ENCODE measurements around the gene ACKR1.

The ACKR1 gene

DNA sequence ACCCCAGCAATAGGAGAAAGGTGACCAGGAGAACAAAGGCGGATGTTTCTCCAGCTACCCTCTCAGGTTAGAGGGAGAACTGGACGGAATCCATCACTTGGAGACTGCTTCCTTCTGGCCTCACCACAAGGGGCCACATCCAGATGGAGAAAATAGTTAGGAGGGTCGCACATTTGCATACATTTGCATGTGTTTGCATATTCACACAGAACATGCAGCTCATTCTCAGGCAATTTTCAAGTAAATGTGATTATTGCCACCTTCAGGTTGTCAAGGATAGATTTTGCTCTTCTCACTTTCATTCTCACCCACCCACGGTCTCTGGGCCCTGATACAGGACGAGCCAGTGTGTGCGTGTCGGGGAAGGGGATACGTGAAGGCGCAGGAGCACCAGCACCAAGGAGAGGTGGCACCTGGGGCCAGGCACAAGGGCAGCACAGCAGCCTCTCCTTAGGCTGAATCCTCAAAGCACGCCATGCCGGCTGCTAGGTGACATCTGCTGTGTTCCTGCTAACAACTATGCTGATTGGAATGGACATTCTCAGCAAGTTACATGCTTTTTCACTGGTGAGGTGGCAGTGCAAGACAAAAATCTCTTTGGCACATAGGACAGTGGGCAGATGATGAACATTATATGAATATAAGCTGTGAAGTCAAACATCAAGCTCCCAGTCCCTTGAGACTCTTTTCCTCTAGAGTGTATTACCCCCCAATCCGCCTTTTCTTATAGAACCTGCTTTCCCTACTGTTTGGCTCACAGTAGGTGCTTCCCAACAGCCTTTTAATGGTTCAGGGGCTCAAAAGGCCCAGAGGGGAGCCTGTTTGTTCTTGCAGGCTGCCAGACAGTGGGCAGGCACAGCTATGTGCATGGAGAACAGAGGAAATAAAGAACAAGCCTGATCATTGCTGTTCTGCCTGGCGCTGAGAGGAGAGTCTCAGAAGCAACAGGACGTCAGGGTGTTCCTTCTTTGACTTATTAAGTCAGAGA is 14.3 kb downstream of the ACKR1 start:
- ATAC-seq (replicated peaks) (no peak), DNase-seq (no peak)
- H3K36me3 Mint-ChIP-seq (ENCODE audit: insufficient read depth) = peaks cover 2% of the 10 kb centered on the region
- H3K9me3 Mint-ChIP-seq = no peaks in the 10 kb centered on the region
- H3K4me3 Mint-ChIP-seq = no peak overlapping the region
- no peak overlapping the region for H3K27ac Mint-ChIP-seq
- peaks cover 62 to 73% of the 10 kb centered on the region in 2 donors for H3K27me3 Mint-ChIP-seq
- H3K4me1 Mint-ChIP-seq (ENCODE audit: low read depth in 2 of 2) = no peaks in the 10 kb centered on the region

DNA sequence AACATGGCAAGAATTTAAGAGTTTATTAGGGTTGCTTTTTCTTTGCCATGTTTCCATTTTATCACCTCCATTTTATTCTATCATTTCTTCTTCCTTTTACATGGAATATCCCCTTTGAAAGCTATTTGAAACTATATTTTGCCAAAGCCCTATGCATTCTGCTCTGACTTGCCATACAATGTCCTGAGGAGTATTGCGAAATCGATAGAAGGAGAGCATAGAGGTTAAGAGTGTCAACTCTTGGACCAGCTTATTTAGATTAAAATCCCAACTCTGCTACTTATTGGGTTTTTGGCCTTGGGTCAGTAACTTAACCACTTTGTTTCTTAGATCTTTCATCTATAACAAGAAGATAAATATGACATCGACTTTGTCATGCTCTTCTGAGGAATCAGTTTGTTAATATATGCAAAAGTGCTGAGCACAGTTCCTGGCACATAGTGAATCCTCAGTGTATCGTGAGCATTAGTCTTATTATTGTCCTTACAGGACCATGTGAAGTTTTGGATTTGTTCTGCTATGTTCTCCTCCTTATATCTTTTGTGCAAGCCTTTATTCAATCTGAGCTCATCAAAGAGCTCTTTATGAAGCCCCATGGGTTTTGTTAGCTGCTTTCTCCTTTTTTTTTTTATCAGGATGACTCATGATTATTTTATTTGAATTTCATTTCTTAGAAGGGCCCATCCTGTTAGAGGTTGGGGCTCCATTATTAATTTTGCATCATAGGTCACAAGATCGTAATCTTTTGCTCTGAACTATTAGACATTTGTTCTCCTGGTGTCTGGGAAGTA is 17.6 kb downstream of the ACKR1 start:
- no peak for ATAC-seq (replicated peaks)
- no peaks in the 10 kb centered on the region for H3K9me3 Mint-ChIP-seq
- H3K36me3 Mint-ChIP-seq (ENCODE audit: insufficient read depth) = peaks cover 2% of the 10 kb centered on the region
- DNase-seq = no peak
- H3K4me3 Mint-ChIP-seq = no peak overlapping the region
- H3K4me1 Mint-ChIP-seq (ENCODE audit: low read depth in 2 of 2) = no peaks in the 10 kb centered on the region
- peaks cover 60 to 69% of the 10 kb centered on the region in 2 donors for H3K27me3 Mint-ChIP-seq
- no peak overlapping the region for H3K27ac Mint-ChIP-seq

DNA sequence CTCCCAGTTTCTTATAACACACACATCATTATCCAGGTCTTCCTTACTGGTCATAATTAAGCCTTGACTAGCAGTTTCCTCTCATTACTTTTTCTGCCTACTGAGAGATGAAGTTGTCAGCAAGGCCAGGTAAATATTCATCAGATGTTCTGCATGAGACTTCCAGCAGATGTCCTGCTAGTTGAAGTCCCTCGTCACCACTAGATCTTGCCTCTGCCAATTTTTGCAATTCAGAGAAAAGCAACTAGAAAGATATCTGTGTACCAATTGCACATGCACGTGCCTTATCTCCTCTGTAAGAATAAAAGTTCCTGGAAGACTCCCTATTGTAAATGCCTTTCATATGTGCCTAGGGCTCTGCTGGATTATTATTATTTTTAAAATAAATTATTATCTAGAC is 18.3 kb downstream of the ACKR1 start:
- DNase-seq (no peak), ATAC-seq (replicated peaks) (no peak)
- H3K9me3 Mint-ChIP-seq = no peaks in the 10 kb centered on the region
- peaks cover 61 to 62% of the 10 kb centered on the region in 2 donors for H3K27me3 Mint-ChIP-seq
- H3K4me3 Mint-ChIP-seq = no peak overlapping the region
- peaks cover 2% of the 10 kb centered on the region for H3K36me3 Mint-ChIP-seq (ENCODE audit: insufficient read depth)
- no peaks in the 10 kb centered on the region for H3K4me1 Mint-ChIP-seq (ENCODE audit: low read depth in 2 of 2)
- no peak overlapping the region for H3K27ac Mint-ChIP-seq

DNA sequence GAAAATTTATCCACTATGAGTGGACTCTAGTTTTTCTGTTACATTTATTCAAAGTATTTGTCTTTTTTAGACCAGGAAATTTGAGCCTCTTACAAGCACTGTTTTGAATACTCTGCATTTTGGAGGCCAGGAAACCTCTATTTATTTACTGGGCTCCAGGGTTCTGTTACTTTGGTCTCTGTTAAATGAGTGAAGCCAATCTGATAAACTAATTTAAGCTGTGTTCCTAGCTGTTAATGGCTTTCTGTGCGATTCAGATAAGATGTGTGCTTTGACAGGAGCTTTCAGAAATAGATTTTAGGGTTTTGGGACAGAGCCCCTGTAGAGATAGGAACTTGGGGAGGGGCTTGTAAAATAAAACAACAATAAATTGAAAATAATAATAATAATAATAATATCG is 23.9 kb downstream of the ACKR1 start:
- Mint-ChIP-seq H3K9me3 (no peaks in the 10 kb centered on the region), H3K36me3 (ENCODE audit: insufficient read depth) (no peaks in the 10 kb centered on the region), H3K4me1 (ENCODE audit: low read depth in 2 of 2) (no peaks in the 10 kb centered on the region), H3K27ac (no peak overlapping the region), H3K27me3 (peaks cover 55 to 59% of the 10 kb centered on the region in 2 donors), H3K4me3 (no peak overlapping the region)
- ATAC-seq (replicated peaks) (no peak), DNase-seq (no peak)

DNA sequence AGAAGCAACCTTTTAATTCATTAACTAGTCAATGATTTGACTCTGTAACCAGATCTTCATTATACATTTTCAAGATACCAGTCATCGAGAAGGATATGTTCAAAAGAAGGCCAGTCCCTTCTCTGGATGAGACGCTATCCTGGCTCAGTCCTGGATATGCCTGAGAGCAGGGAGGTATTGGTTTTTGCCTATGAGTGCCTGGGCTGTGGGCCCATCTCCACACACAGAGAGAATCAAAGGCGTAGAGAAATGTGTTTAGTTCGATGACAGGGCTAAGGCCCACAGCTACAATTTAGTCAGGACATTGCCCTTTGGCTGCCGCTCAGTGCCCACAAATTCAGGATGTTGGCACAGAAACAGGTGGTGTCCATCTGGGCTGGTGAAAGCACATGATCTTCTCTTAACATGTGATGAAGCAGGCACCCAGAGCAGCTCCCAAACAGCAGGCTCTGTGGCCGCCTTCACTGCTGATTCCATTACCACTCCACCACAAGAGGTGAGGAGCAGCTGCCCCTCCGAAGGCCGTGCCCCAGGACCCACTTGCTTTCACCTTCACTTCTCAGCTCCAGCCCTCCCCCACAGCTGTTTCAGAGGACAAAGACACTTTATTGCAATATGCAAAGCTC is 24.7 kb downstream of the ACKR1 start:
- Mint-ChIP-seq H3K9me3 (no peaks in the 10 kb centered on the region), H3K4me1 (ENCODE audit: low read depth in 2 of 2) (no peaks in the 10 kb centered on the region), H3K27me3 (peaks cover 49 to 51% of the 10 kb centered on the region in 2 donors), H3K27ac (no peak overlapping the region), H3K4me3 (no peak overlapping the region), H3K36me3 (ENCODE audit: insufficient read depth) (no peaks in the 10 kb centered on the region)
- no peak for ATAC-seq (replicated peaks)
- DNase-seq = no peak

DNA sequence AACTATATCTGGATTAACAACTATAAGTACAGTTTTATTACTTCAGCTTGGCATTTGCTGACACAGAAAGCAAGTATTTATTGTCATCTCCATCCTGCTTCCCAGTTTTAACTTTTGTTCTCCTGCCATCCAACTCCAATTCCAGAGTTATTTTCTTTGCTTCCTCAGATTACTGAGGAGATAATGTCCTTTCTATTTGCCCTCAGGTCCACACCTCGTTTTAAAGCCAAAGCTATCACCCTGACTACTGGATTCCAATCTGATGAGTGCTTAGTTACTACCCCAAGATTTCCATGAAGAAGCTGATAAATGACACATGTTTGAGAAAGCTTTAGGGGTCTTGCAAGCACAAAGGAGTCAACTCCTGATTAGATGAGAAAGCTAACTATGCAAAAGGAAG is 25.2 kb downstream of the ACKR1 start:
- H3K36me3 Mint-ChIP-seq (ENCODE audit: insufficient read depth) = no peaks in the 10 kb centered on the region
- DNase-seq = no peak
- H3K4me1 Mint-ChIP-seq (ENCODE audit: low read depth in 2 of 2) = no peaks in the 10 kb centered on the region
- H3K27me3 Mint-ChIP-seq = peaks cover 48 to 49% of the 10 kb centered on the region in 2 donors
- H3K4me3 Mint-ChIP-seq = no peak overlapping the region
- no peak overlapping the region for H3K27ac Mint-ChIP-seq
- no peaks in the 10 kb centered on the region for H3K9me3 Mint-ChIP-seq
- ATAC-seq (replicated peaks) = no peak

DNA sequence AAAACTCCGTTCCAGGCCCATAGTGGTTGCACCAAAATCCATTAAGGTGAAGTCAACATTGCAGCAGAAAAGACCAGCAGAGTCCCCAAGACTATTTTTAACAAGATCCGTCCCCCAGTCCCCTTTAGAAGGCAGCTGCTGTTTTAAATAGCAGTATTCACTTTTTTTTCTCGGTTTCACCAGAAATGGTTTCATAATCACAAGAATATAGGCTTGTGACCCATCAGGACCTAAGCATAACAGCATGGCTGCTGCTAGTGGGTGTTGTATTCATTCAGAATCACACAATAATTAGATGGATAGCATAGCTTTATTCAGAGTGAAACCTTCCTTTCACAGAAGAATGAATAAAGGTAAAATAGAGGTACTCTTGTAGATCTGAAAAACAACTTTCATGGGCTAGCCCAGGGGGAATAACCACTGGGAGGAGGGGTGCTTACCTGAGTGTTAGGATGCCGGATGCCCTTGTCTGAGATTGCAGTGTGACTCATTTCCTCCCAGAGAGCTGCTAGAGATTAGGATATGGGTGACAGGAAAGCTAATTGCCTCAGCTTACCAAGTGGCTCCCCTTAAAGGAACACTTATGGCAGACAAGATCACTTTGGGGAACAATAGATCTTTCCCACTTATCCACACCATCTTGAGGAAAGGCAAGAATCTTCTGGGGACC is 35.0 kb downstream of the ACKR1 start:
- H3K36me3 Mint-ChIP-seq (ENCODE audit: insufficient read depth) = no peaks in the 10 kb centered on the region
- ATAC-seq (replicated peaks) (no peak), DNase-seq (no peak)
- H3K27ac Mint-ChIP-seq = no peak overlapping the region
- peaks cover 0 to 6% of the 10 kb centered on the region in 2 donors for H3K4me1 Mint-ChIP-seq (ENCODE audit: low read depth in 2 of 2)
- H3K9me3 Mint-ChIP-seq = no peaks in the 10 kb centered on the region
- H3K27me3 Mint-ChIP-seq = peaks cover 18 to 35% of the 10 kb centered on the region in 2 donors
- H3K4me3 Mint-ChIP-seq = no peak overlapping the region

DNA sequence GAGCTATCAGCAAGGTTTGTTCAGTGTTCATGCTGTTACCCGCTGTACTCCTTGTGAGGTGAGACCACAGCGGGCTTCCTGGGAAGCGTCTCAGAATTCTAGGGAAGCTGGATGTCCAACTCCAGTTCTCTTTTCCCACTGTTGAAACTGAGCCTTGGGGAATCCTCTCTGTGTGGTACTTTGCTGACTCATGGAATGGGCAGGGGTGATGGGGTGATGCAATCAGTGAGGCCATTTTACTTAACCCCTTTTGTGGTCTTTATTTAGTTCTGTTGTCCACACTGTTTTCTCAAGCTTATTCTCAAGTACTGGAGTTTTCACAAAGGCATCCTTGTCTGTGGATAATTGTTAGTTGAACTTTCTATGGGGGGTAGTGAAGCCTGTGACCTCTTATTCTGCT is 42.6 kb downstream of the ACKR1 start:
- Mint-ChIP-seq H3K27ac (no peak overlapping the region), H3K4me3 (no peak overlapping the region), H3K9me3 (peaks cover 0 to 7% of the 10 kb centered on the region in 2 donors), H3K36me3 (ENCODE audit: insufficient read depth) (no peaks in the 10 kb centered on the region), H3K4me1 (ENCODE audit: low read depth in 2 of 2) (no peaks in the 10 kb centered on the region), H3K27me3 (peaks cover 52 to 66% of the 10 kb centered on the region in 2 donors)
- ATAC-seq (replicated peaks) = no peak
- DNase-seq = no peak

DNA sequence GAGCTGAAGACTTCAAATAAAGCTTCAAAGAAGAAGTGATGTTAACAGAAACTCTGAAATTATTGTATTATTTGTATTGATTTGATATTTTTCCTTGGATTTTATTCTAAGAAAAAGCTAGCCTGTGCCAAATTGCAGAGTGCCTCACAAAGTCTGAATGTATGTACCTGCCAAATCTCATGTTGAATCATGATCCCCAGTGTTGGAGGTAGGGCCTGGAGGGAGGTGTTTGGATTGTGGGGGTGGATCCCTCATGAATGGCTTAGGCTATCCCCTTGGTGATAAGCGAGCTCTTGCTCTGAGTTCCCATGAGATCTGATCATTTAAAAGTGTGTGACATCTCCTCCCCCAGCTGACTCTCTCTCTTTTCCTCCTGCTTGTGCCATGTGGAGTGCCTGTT is 43.6 kb downstream of the ACKR1 start:
- Mint-ChIP-seq H3K9me3 (peaks cover 0 to 7% of the 10 kb centered on the region in 2 donors), H3K4me1 (ENCODE audit: low read depth in 2 of 2) (no peaks in the 10 kb centered on the region), H3K4me3 (no peak overlapping the region), H3K36me3 (ENCODE audit: insufficient read depth) (no peaks in the 10 kb centered on the region), H3K27ac (no peak overlapping the region), H3K27me3 (peaks cover 60 to 76% of the 10 kb centered on the region in 2 donors)
- no peak for DNase-seq
- ATAC-seq (replicated peaks) = no peak

DNA sequence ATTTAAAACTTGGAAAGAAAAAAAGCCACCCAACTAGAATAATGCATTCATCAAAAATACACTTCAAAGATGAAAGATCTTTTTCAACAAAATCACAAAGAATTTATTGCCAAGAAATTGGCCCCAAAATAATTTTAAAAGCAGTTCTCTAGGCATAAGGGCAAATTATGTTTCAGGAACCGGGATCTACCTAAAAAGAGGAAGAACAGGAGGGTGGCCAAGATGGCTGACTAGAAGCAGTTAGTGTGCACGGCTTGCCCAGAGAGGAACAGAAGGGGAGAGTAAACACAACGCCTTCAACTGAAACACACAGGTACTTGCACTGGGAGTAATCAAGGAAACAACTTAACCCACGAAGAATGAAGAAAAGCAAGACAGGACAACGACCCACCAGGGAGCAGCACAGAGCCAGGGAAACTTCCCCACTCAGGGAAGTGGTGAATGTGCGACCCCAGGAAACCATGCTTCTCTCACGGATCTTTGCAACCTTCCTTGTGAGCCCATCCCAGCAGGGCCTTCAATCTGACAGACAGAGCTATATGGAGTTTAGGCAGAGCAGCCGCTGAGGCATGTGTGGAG is 46.1 kb downstream of the ACKR1 start:
- ATAC-seq (replicated peaks) (no peak), DNase-seq (no peak)
- peaks cover 58 to 70% of the 10 kb centered on the region in 2 donors for H3K27me3 Mint-ChIP-seq
- no peaks in the 10 kb centered on the region for H3K4me1 Mint-ChIP-seq (ENCODE audit: low read depth in 2 of 2)
- H3K4me3 Mint-ChIP-seq = no peak overlapping the region
- H3K27ac Mint-ChIP-seq = no peak overlapping the region
- H3K36me3 Mint-ChIP-seq (ENCODE audit: insufficient read depth) = no peaks in the 10 kb centered on the region
- peaks cover 0 to 7% of the 10 kb centered on the region in 2 donors for H3K9me3 Mint-ChIP-seq
